SK-N-DZ (cell line): ENCODE results near the gene HOXC11.

Experiments
- DNase-seq: peaks from one replicate; pipeline ENCODE4 v3.0.0-alpha.2; 2015; ENCODE audit warnings: low spot score

Gene HOXC11

GRCh38 chr12:53973236-53974042 is 513 bp downstream of the HOXC11 start:
- no peak for DNase-seq

GRCh38 chr12:53974084-53975063 is 1.4 kb downstream of the HOXC11 start, which contains the start of gene HOTAIR:
Gene HOTAIR (minus strand): TSS chr12:53974954.
- DNase-seq: no peak

GRCh38 chr12:53975064-53975471 is 2.1 kb downstream of the HOXC11 start:
- no peak for DNase-seq

- no peak for DNase-seq
Measured at GRCh38 chr12:53975479-53976152, 2.7 kb downstream of the HOXC11 start.

GRCh38 chr12:53976172-53976822 is 3.4 kb downstream of the HOXC11 start:
- no peak for DNase-seq

GRCh38 chr12:53976823-53977595 is 4.1 kb downstream of the HOXC11 start:
- no peak for DNase-seq

- DNase-seq: no peak
Measured at GRCh38 chr12:53977596-53978445, 4.9 kb downstream of the HOXC11 start.

- no peak for DNase-seq
Measured at GRCh38 chr12:53978477-53979356, 5.8 kb downstream of the HOXC11 start.

GRCh38 chr12:53980104-53980801 is 7.3 kb downstream of the HOXC11 start:
- no peak for DNase-seq

- no peak for DNase-seq
Measured at GRCh38 chr12:53980802-53981496, 8.0 kb downstream of the HOXC11 start.

GRCh38 chr12:53981634-53982565 is 9.0 kb downstream of the HOXC11 start:
- no peak for DNase-seq

GRCh38 chr12:53982648-53983567 is 10.0 kb downstream of the HOXC11 start:
- DNase-seq: no peak

GRCh38 chr12:53983568-53983949 is 10.6 kb downstream of the HOXC11 start:
- DNase-seq: no peak

GRCh38 chr12:53983950-53984572 is 11.1 kb downstream of the HOXC11 start:
- DNase-seq: no peak
